SU-DHL-6 (cell line): Measurements from ENCODE around the gene SLC6A2.

Source experiments
- EZH2phosphoT487 ChIP-seq: fragments of 200-600 bp; sonication (generic), shearing (Covaris generic); conservative IDR thresholded peaks from 2 replicates; pipeline ENCODE4 v1.6.1; 2018; ENCODE audit warnings: mild to moderate bottlenecking, antibody characterized with exemption, low read length, moderate library complexity, mixed read lengths
- TF ChIP-seq, protein P1 (sequence below): fragments of 200-600 bp; sonication (generic); IDR thresholded peaks from one replicate; pipeline ENCODE4 v1.5.1; 2017; ENCODE audit warnings: antibody characterized with exemption, mild to moderate bottlenecking, low read length, moderate library complexity; ENCODE audit not compliant: insufficient read depth, poor library complexity, severe bottlenecking

DNA sequence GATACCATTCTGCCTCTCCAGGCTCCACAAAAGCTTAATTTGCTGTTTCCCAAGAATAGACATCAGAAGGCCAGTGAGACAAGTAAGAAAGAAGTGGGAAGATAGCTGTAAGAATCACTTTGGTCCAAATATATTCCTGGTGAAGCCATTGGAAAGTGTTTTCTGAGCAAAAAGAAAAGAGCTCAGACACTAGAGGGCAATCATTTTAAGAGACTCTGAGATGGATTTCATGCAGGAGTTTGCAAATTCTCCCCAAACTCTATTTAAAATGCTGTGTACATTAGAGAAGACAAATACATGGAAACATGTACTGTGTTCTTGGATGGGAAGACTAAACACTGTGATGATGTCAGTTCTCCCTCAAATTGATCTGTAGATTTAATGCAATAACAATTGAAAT, 8.0 kb upstream of the SLC6A2 start:
- TF ChIP-seq, protein P1, sequence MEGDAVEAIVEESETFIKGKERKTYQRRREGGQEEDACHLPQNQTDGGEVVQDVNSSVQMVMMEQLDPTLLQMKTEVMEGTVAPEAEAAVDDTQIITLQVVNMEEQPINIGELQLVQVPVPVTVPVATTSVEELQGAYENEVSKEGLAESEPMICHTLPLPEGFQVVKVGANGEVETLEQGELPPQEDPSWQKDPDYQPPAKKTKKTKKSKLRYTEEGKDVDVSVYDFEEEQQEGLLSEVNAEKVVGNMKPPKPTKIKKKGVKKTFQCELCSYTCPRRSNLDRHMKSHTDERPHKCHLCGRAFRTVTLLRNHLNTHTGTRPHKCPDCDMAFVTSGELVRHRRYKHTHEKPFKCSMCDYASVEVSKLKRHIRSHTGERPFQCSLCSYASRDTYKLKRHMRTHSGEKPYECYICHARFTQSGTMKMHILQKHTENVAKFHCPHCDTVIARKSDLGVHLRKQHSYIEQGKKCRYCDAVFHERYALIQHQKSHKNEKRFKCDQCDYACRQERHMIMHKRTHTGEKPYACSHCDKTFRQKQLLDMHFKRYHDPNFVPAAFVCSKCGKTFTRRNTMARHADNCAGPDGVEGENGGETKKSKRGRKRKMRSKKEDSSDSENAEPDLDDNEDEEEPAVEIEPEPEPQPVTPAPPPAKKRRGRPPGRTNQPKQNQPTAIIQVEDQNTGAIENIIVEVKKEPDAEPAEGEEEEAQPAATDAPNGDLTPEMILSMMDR, result no peak
- no peak for TF ChIP-seq EZH2phosphoT487
